Stimulated activated CD8-positive, alpha-beta memory T cell treated with anti-CD3 and anti-CD28 coated beads, Interleukin-15, amount 100 ng/mL, for 48 hours (primary cell): ENCODE data around the gene CDC6.
"Not testable (repeated sequence)": the region's sequence is repeated elsewhere in the genome, so short reads cannot be mapped to it uniquely, and the experiment has no call there.

Source experiments
- DNase-seq, 2 donors: peaks; one replicate each; pipeline ENCODE4 v3.0.0-alpha.2; 2020; ENCODE audit warnings: low read depth in 2 of 2

CDC6 gene

DNA sequence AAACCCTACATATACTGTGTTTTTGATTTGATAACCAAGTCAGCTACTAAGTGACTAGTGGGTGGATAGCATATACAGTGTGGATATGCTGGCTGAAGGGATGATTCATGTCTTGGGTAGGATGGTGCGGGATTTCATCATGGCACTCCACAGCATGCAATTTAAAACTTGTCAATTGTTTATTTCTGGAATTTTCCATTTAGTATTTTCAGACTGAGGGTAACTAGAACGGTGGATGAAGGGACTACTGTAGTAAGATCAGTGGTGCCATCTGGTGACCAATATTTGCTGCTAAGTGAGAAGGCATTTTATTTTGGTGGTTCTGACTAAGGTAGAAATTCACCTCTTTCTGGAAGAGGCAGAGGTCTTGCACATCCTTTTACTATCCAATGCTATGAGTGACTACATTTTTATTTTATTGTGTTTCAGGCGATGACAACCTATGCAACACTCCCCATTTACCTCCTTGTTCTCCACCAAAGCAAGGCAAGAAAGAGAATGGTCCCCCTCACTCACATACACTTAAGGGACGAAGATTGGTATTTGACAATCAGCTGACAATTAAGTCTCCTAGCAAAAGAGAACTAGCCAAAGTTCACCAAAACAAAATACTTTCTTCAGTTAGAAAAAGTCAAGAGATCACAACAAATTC lies 3.1 kb downstream of the CDC6 start:
- DNase-seq: no peak

DNA sequence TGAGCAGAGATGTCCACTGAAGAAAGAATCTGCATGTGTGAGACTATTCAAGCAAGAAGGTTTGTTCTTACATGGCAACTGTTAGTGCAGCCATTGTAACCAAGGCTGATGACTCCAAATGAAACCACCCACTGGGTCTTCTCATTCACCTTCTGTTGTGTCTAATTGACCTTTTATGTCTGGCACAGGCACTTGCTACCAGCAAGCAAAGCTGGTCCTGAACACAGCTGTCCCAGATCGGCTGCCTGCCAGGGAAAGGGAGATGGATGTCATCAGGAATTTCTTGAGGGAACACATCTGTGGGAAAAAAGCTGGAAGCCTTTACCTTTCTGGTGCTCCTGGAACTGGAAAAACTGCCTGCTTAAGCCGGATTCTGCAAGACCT lies 3.6 kb downstream of the CDC6 start:
- no peak for DNase-seq

DNA sequence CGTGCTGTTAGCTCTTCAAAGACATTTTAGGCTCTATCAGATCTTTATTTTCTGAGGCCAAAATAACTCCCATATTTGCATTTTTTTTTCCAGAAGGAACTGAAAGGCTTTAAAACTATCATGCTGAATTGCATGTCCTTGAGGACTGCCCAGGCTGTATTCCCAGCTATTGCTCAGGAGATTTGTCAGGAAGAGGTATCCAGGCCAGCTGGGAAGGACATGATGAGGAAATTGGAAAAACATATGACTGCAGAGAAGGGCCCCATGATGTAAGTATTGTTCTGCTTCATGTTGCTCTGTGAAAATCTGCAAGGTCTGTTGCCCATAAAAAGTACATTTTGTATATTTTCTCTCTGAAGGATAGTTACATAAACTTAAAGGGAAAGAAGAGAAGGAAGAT lies 5.7 kb downstream of the CDC6 start:
- DNase-seq: no peak

DNA sequence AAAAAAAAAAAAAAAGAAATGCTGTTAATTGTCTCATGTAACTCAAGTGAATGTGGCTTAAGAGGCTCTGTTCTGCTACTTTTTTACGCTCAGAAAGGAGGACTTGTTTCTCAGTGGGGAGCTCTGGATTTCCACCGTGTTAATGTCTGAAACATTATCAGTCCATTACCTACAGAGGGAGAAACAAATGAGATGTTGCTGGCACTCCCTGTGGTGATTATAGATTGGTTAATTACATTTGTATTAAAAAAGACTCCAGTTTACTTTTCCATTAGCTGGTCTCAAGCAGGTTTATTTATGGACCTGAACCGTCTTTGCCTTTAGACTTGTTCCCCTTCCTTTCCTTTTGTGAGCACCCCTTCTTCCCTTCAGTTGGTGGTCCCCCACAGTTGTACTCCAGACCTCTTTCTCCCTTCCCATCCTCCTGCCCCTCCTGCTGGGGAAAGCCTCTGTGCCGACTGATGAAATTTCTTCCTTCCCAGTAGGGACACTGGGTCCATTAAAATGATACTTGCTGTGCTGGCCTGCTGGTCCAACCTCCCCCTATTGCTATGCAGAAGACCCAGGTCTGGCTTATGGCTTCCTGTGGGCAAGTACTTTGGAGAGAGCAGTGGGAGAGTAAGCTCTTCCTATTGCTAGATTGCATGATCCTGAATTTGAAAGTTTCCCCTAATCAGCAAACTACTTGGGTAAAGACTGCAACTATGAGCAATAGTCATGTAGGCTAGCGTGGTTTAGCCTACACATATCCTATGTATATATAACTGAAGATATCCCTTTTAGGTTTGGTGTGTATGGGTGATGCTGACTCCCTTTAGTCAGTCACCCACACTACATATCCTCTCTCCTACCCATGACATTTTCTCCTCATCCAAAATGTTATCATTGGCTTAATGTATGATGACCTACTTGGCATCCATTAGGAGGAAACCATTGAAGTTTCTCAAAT lies 8.1 kb downstream of the CDC6 start:
- DNase-seq: no peak

DNA sequence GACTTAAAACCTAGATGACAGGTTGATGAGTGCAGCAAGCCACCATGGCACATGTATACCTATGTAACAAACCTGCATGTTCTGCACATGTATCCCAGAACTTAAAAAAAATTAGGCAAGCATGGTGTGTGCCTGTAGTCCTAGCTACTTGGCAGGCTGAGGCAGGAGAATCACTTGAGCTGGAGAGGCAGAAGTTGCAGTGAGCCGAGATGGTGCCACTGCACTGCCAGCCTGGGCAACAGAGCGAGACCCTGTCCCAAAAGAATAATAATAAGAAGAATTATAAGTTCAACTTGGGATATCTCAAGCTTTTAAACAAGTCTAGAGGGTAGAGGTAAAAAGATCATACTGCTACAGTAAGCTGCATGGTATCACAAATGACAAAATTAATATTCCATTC lies 9.8 kb downstream of the CDC6 start:
- DNase-seq: no peak

DNA sequence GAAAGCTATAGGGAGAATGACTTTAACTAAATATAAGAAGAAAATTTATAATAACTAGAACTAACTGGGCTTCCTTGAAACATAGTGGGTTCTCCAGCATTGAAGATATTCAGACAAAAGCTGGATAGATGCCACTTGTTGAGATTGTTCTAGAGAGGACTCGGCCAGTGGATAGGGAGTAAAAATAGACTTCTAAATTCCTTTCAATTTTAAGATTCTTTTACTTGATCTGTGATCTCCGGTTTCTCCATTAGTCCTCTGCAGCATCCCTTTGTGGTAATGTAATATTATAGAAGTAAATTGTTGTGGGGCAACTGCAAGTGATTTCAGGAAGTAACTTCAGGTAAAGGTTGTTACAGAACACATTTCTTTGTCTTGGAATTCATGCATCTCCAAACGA lies 11.0 kb downstream of the CDC6 start:
- no peak for DNase-seq

DNA sequence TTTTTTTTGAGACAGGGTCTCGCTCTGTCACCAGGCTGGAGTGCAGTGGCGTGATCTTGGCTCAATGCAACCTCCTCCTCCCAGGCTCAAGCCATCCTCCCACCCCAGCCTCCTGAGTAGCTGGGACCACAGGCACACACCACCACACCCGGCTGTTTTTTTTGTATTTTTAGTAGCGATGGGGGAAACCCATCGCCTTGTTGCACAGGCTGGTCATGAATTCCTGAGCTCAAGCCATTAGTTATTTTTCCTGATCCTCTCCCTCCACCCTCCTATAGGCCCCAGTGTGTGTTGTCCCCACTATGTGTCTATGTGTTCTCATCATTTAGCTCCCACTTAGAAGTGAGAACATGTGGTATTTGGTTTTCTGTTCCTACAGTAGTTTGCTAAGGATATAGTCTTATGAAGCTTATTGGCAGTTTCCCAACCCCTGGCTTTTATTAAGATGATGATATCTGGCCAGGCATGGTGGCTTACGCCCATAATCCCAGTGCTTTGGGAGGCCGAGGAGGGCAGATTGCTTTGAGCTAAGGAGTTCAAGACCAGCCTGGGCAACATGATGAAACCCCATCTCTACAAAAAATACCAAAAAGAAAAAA lies 11.6 kb downstream of the CDC6 start:
- not testable (repeated sequence) for DNase-seq

DNA sequence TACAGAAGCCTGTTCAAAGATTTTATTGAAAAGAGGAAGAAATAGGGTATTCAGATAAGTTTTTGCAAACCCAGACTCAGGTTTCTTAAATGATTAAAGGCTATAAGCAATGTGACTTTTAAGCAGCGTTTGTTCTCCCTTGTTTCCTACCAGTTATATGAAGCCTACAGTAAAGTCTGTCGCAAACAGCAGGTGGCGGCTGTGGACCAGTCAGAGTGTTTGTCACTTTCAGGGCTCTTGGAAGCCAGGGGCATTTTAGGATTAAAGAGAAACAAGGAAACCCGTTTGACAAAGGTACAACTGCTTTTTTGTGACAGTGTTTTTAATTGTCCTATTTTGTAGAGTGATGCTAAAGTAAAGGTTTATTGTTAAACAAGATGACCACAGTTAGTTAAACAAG lies 13.6 kb downstream of the CDC6 start:
- DNase-seq: no peak

DNA sequence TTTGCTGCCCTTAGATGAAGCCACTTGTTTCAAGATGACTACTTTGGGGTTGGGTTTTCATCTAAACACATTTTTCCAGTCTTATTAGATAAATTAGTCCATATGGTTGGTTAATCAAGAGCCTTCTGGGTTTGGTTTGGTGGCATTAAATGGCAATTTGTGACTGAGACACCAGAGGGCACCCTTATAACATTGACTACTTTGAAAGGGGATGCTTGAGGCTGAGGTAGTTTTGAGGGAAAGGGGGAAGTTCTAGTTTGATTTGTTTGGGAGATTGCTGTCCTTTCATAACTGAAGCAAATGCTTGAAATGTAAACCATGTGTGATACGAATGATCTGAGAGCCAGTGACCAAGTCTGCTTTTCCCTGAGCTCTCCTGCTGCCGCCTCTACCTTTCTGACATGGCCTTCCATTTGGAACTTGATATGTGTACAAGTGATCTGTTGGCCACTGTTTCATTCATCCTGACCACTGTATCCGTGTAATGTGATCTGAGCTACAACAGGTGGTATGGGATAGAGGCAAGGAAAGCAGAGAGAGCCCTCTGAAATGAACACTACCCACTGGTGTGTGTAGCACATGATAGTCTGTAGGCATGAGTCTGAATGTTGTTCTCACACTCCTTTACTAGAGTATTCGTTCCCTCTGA lies 15.5 kb downstream of the CDC6 start:
- DNase-seq: no peak

DNA sequence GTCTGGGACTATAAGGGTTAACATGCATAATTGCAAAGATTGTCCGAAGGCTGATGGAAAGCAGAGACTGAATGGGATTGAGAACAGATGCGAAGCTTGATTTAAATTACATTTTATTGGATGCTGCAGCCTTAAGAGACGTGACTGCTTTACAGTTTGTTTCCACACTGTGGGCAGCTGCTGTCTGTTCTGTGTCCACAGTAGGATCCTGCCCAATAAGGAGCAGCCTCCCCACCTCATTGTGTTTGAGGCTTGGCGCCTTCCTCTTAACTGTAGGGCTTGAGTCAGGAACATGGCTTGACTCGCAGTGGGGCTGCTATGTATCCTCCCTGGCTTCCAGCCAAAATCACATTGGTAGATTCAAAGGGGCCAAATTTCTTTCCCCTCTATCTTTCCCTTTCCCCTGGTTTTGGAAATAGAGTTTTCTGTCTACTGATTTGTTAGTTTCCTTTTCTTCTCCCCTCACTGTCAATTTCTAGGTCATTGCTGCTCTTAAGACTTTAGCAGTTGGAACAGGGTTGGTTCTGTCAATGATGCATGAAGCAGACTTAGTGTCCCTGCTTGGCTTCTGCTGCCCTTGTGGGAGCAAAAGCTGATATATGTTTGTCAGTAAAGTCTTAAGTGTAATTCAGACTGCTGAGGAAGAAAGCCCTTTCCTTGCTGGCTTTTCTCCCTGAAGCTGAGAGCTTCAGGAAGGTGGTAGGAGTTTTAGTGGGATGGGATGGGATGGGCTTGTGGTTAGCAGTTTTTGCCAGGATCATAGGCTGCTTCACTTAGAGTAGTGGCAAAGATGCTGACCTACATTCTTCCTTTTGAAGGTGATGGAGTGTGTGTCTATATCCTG lies 16.3 kb downstream of the CDC6 start:
- DNase-seq: no peak

DNA sequence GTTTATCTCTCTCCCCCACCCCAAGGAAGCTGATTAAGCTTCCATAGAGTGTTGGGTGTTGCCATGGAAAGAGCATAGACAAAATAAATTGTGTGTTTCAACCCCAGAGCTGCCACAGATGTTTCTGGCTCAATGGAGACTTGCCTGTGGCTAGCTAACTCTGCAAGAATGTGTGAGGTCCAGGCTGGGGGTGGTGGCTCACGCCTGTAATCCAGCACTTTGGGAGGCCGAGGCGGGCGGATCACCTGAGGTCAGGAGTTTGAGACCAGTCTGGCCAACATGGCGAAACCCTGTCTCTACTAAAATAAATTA lies 16.8 kb downstream of the CDC6 start:
- not testable (repeated sequence) for DNase-seq

DNA sequence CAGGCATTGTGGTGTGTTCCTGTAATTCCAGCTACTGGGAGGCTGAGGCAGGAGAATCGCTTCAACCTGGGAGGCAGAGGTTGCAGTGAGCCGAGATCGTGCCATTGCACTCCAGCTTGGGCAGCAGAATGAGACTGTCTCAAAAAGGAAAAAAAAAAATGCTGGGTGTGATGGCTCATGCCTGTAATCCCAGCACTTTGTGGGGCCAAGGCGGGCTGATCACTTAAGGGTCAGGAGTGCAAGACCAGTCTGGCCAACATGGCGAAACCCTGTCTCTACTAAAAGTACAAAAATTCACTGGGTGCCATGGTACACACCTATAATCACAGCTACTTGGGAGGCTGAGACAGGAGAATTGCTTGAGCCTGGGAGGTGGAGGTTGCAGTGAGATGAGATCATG lies 17.2 kb downstream of the CDC6 start:
- DNase-seq: not testable (repeated sequence)

DNA sequence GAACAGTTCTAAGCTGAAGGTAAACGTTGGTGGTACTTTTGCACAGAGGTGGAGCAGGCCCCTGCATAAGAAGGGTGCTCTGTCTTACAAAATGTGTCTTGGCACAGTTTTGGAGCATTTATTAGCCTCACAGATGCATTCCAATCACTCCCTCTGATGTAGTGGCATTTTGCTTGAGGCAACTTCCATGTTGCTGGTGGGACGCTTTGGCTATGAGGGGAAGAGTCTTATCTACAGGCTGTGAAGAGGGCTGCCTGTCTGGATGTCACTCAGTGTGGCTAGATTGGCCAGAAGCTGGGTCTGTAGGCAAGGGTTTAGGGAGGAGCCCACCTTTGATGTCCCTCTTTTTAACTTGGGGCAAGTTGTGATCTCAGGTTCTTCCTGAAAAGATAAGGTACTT lies 18.7 kb downstream of the CDC6 start:
- no peak for DNase-seq

DNA sequence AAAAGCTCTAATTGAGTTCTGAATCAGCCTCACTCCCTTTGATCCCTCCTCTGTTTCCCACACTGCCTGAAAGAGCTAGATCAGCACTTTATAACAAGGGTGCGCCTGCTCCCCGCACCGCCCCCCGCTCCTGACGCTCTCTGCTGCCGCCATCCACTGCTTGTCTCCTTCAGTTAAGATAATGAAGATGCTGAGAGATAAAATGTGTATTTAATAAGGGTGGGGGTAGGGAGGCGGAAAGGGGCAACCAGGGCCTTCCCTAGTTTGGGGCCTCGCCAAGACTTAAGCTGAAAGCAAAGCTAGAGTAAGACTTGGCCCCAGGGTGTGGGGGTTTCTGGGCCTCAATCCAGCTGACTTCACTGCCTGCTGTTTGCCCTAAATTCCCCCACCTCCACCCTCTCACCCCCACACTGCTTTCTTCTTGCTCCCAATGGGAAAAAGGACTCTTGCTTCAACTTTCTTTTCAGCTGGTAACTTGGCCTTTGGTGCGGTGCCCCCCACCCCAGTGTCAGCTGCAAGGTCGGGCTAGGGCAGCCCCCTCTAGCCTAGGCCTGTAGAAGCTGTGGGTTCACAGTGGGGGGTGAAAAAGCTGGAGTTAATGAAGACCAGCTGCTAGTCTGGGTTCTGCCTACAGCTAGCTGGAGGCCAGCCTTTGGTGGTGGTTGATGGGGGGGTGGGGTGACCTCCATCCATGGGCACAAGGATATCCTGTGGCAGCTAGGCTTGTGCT lies 19.5 kb downstream of the CDC6 start:
- no peak for DNase-seq

DNA sequence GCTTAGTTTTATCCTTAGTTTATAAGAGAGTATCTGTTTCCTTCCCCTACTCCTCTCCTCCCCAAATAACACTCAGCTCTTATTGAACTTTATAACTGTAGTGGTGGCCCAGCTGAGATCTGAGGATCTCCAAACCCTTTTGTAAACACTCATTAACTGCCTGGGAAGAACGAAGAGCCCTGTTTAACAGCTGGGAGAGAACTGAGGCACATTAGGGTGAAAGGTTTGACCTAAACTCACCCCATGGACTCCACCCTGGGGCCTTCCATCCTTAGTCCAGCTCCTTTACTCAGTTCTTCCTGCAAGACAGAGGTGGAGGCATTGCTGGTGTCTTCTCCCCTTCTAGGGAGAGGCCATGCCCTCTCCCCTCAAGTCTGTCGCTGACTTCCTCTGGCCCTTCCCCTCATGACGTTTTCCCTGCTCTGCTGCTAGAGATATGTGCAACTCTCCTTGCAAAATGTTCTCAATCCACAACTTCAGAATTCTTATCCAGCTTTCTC lies 20.1 kb downstream of the CDC6 start:
- no peak for DNase-seq

DNA sequence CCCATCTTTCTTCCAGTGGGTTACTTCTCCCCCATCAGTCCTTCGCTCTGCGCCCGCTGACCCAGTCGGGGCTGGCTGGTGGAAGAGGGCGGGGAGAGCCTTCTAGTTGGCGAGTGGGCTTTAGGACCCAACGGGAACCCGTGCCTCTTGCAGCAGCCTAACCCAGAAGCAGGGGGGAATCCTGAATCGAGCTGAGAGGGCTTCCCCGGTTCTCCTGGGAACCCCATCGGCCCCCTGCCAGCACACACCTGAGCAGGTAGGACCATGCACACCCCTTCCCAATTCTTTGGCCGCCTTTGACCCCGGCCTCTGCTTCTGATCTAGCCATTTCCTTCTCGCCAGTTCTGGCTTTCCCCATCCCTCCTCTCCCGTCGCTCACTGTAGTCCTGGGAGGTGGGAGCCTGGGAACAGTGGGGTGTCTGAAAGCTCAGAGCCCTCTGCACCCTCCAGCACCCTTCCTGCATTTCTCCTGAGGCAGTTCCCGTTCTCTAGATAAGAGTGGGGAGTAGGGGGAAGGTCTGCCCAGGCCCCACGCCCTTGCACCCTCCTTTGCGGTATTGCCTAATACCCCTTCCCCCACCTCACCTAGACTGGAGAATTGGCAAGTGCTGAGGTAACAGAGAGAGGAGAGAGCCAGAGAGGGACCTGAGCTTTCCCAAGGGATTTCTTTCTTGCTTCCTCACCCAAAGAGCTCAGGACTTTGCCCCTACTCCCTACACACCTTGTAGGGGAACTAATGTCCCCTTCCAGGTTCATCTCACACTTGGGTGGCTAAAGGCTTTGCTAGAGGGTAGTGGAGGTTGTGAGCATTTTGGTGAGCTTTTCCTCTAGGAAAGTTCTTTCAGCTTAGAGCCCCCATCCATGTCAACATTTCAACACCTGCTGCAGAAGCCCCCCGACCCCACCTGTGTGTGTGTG lies 21.6 kb downstream of the CDC6 start, which contains the start of gene RARA:
TSS of gene RARA (plus strand) at position 150 of the 918 bp plus-strand sequence. CDS start 22,039 bp downstream, outside the sequence.
- DNase-seq: no peak

DNA sequence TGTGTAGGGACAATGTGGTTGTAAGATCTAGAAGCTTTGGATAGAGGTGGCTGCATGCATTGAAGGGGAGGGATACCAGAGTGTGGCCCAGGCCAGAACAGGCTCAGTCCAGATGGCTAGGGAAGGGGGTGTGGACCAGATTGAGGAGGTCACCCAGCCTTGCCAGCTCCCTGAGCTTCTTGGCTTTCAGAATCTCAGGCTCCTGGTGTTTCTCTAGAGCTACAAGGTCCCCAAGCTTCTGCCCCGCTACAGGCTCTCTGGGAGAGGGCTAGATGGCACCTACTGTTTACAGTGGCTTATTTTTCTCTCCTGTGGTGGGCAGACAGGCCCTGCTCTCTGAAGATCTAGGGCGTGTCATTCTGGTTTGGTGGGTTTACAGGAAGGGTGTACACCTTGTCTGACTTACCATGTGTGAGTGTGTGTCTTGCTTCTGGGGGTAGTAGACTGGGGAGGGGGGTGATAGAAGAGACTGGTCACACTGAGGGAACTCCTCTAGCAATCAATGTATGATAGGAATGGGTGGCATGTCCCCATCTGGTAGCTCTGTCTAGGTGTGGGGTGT lies 22.4 kb downstream of the CDC6 start:
- DNase-seq: no peak

DNA sequence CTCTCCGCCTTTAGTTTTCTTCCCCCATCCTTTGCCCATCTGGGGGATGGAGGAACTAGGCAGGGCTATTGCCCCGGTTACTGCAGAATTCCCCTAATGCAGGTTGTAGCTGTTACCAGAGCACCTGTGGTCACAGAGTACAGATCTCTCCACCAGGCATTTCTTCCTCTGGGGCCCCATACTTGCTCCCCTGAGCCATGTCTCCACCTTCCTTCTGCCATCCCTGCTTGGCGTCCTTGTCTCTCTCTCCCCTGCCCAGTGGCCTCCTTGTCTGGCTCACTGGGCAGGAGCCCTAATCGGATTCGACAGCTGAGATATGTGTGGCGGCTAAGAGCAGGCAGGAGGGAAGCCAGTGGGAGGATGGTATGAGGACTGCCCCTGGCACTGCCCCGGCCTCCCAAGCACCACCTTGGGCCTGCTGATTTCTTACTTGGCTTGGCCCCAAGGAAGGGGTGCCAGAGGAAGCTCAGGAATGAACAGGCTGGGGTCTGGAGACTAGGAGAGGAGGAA lies 23.3 kb downstream of the CDC6 start:
- no peak for DNase-seq

DNA sequence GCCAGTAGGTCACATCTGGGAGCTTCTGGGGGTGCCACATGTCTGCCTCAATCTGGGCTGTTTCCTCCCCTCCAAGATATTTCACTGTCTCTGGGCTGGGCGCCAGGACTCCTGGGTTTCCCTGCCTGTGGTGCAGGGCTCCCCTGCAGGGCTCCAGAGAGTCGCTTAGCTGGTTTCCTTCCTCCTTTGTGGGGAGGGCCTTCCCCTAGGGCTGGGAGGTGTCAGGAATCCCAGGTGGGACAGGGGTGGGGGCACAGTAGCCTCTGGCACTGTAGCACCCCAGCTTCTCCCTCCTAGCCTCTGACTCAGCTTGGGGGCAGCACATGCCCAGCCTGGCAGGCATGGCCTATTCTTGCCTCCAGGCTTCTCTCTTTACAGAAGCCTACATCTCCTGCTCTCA lies 23.9 kb downstream of the CDC6 start:
- no peak for DNase-seq
